K562 (cell line): Measurements from ENCODE around the gene URGCP. TPM values are rescaled to one million over a fixed set of nuclear protein-coding genes. Genes with fewer than 3 reads are reported as not detected.

ENCODE experiments used
- ASH1L ChIP-seq: fragments of 450-650 bp; IDR thresholded peaks from 2 replicates; pipeline ENCODE4 v1.6.1; 2018; ENCODE audit warnings: borderline replicate concordance, mild to moderate bottlenecking, low read depth; ENCODE audit not compliant: partially characterized antibody
- CEBPG ChIP-seq, 3 experiments: fragments of 200-800 bp in 1 of 3; sonication (Bioruptor generic) in 1 of 3; sonication (generic) in 1 of 3; formaldehyde crosslinking in 1 of 3; IDR thresholded peaks in 2 of 3; conservative IDR thresholded peaks in 1 of 3; 2 replicates each; pipeline versions ENCODE4 v1.6.1 to v1.8.0; 2016 to 2022; ENCODE audit warnings: missing compliant biosample characterization in 2 of 3, missing genetic modification characterization in 2 of 3, mild to moderate bottlenecking in 1 of 3, missing genetic modification reagents in 1 of 3
- CHD4 ChIP-seq: fragments of 200-600 bp; sonication (generic); IDR thresholded peaks from 3 replicates; pipeline ENCODE4 v1.6.1; 2012; ENCODE audit warnings: low read depth, mild to moderate bottlenecking, mixed read lengths, low read length, inconsistent platforms; ENCODE audit not compliant: insufficient read depth, insufficient replicate concordance, poor library complexity, severe bottlenecking
- EGR1 ChIP-seq: fragments of 450-650 bp; conservative IDR thresholded peaks from 2 replicates; pipeline ENCODE4 v1.6.1; 2017; ENCODE audit warnings: mild to moderate bottlenecking
- GTF3C2 ChIP-seq: IDR thresholded peaks from 3 replicates; pipeline ENCODE4 v1.6.1; 2011; ENCODE audit warnings: borderline replicate concordance, mild to moderate bottlenecking, moderate library complexity; ENCODE audit not compliant: insufficient read length; ENCODE audit errors: extremely low read depth
- KDM5B ChIP-seq: fragments of 200-600 bp; sonication (generic); IDR thresholded peaks from 2 replicates; pipeline ENCODE4 v1.6.1; 2012; ENCODE audit warnings: low read depth, mild to moderate bottlenecking, moderate library complexity, low read length, control low read depth, inconsistent platforms; ENCODE audit not compliant: insufficient replicate concordance
- NFE2L1 ChIP-seq: fragments of 450-650 bp; IDR thresholded peaks from 2 replicates; pipeline ENCODE4 v1.6.1; 2016; ENCODE audit warnings: missing genetic modification characterization, low read depth, mild to moderate bottlenecking, missing compliant biosample characterization, moderate library complexity, borderline replicate concordance
- PURB ChIP-seq: sonication (generic); formaldehyde crosslinking; IDR thresholded peaks from 2 replicates; pipeline ENCODE4 v1.9.0; 2021; ENCODE audit warnings: low read depth, mild to moderate bottlenecking, missing genetic modification reagents
- SMARCE1 ChIP-seq: fragments of 450-650 bp; IDR thresholded peaks from 2 replicates; pipeline ENCODE4 v1.7.1; 2016; ENCODE audit warnings: mild to moderate bottlenecking
- SPI1 ChIP-seq: IDR thresholded peaks from 2 replicates; pipeline ENCODE4 v1.6.1; 2011; ENCODE audit warnings: low read depth, low read length, control low read depth, borderline replicate concordance
- SRSF7 ChIP-seq: fragments of 200-400 bp; formaldehyde crosslinking; optimal IDR thresholded peaks from 2 replicates; pipeline ENCODE3; 2017; ENCODE audit warnings: mild to moderate bottlenecking, low read depth, low read length
- TARDBP ChIP-seq: fragments of 450-650 bp; IDR thresholded peaks from 2 replicates; pipeline ENCODE4 v1.6.1; 2016
- TCFL5 ChIP-seq: fragments of 250-450 bp; sonication (Bioruptor Pico); conservative IDR thresholded peaks from 2 replicates; pipeline ENCODE4 v1.6.1; 2021; ENCODE audit warnings: mild to moderate bottlenecking, moderate library complexity, matching md5 sums
- TFAM ChIP-seq: fragments of 250-450 bp; sonication (Bioruptor Pico); conservative IDR thresholded peaks from 2 replicates; pipeline ENCODE4 v1.5.0; 2021; ENCODE audit warnings: mild to moderate bottlenecking, moderate library complexity
- TSC22D4 ChIP-seq: fragments of 450-650 bp; IDR thresholded peaks from 2 replicates; pipeline ENCODE4 v1.6.1; 2016; ENCODE audit warnings: missing genetic modification characterization, missing biosample characterization, control low read depth
- ZNF280A ChIP-seq: fragments of 450-650 bp; IDR thresholded peaks from 2 replicates; pipeline ENCODE4 v1.6.1; 2018; ENCODE audit warnings: mild to moderate bottlenecking, low read depth; ENCODE audit not compliant: partially characterized antibody
- ZNF668 ChIP-seq: fragments of 250-450 bp; sonication (Bioruptor Pico); IDR thresholded peaks from 2 replicates; pipeline ENCODE4 v1.8.0; 2022; ENCODE audit warnings: mild to moderate bottlenecking, inconsistent platforms
- polyA plus RNA-seq, 8 experiments: library from polyadenylated mRNA; depleted of rRNA in 4 of 8; stranded (reverse) in 5 of 8; unstranded in 3 of 8; fragments of >200 nt; fragmentation: Nextera tagmentation in 2 of 8; fragmentation: Illumina TruSeq in 1 of 8; extraction: Ambion mirVana in 2 of 8; extraction: Trizol in 1 of 8; gene quantifications; 2 replicates each; pipeline versions ENCODE4 v1.2.1 to v1.2.3, GENCODE V29; 2011 to 2014; ENCODE audit warnings: inconsistent platforms in 1 of 8, missing spikeins in 1 of 8
- total RNA-seq, 7 experiments: library from RNA; depleted of rRNA in 6 of 7; stranded (reverse); fragments of >200 nt in 6 of 7; fragmentation: Illumina TruSeq in 2 of 7; extraction: Trizol in 2 of 7; gene quantifications; 2 replicates each; pipeline versions ENCODE4 v1.2.1 to v1.2.3, GENCODE V29; 2011 to 2021; ENCODE audit warnings: low replicate concordance in 1 of 7
- TF ChIP-seq, protein P1 (sequence below): fragments of 250-450 bp; sonication (Bioruptor Pico); IDR thresholded peaks from 2 replicates; pipeline ENCODE4 v1.9.0; 2021; ENCODE audit warnings: mild to moderate bottlenecking, inconsistent platforms
- TF ChIP-seq, protein P2 (sequence below): IDR thresholded peaks from 2 replicates; pipeline ENCODE4 v1.6.1; 2011; ENCODE audit not compliant: insufficient read length; ENCODE audit errors: extremely low read depth

URGCP gene
- total and polyA plus RNA-seq, 9 of the 15 experiments (the other 6 are each of a cell fraction or from before 2014, with no cell fraction given) = 1.7 to 25.8 (median 12.5) TPM

- TF ChIP-seq, protein P1, sequence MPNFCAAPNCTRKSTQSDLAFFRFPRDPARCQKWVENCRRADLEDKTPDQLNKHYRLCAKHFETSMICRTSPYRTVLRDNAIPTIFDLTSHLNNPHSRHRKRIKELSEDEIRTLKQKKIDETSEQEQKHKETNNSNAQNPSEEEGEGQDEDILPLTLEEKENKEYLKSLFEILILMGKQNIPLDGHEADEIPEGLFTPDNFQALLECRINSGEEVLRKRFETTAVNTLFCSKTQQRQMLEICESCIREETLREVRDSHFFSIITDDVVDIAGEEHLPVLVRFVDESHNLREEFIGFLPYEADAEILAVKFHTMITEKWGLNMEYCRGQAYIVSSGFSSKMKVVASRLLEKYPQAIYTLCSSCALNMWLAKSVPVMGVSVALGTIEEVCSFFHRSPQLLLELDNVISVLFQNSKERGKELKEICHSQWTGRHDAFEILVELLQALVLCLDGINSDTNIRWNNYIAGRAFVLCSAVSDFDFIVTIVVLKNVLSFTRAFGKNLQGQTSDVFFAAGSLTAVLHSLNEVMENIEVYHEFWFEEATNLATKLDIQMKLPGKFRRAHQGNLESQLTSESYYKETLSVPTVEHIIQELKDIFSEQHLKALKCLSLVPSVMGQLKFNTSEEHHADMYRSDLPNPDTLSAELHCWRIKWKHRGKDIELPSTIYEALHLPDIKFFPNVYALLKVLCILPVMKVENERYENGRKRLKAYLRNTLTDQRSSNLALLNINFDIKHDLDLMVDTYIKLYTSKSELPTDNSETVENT = 0 out of 2 replicates have a peak, but pooled peaks have one; percentile 26
- TF ChIP-seq EGR1 (peak; percentile 55), PURB (CRISPR knock-in tag) (no peak), CEBPG (CRISPR knock-in tag; IDR thresholded peaks at IDR 0.05) (no peak), CEBPG (tag; conservative IDR thresholded peaks at IDR 0.05 in 1 of 2, IDR thresholded peaks at IDR 0.05 in 1 of 2) (no peak), ZNF280A (no peak), ZNF668 (no peak), NFE2L1 (tag) (no peak), ASH1L (no peak), TCFL5 (CRISPR knock-in tag) (no peak), SPI1 (no peak), SMARCE1 (no peak), CHD4 (no peak), SRSF7 (no peak), TFAM (CRISPR knock-in tag) (no peak), TSC22D4 (no peak), KDM5B (peak; percentile 74), TARDBP (no peak), GTF3C2 (no peak)
- TF ChIP-seq, protein P2, sequence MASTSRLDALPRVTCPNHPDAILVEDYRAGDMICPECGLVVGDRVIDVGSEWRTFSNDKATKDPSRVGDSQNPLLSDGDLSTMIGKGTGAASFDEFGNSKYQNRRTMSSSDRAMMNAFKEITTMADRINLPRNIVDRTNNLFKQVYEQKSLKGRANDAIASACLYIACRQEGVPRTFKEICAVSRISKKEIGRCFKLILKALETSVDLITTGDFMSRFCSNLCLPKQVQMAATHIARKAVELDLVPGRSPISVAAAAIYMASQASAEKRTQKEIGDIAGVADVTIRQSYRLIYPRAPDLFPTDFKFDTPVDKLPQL = no peak
Observed at GRCh38 chr7:43906331-43907010, at the start of gene URGCP (continued).
